ENCODE data around the gene PSMB7. TPM values are rescaled to one million over a fixed set of nuclear protein-coding genes. Genes with fewer than 3 reads are reported as not detected.

PSMB7 gene
- total RNA-seq, 5 donors from 2014 or later (not counting 1 experiment from before 2014, with no cell fraction given), result 62.6 to 75.8 (median 68.6) TPM

GRCh38 chr9:124326378-124326777 is 88.9 kb downstream of the PSMB7 start:
- no peak overlapping the region for H3K4me3 ChIP-seq (ENCODE audit: control insufficient read depth in 1 of 2, extremely low read depth in 1 of 2, low read length in 1 of 2)
- Mint-ChIP-seq H3K27ac (no peak overlapping the region), H3K9me3 (no peaks in the 10 kb centered on the region), H3K36me3 (no peaks in the 10 kb centered on the region), H3K4me1 (peaks cover 0 to 2% (median 0%) of the 10 kb centered on the region in 3 donors), H3K27me3 (no peaks in the 10 kb centered on the region), H3K4me3 (no peak overlapping the region)
- H3K27ac ChIP-seq (ENCODE audit: low read length), result no peak overlapping the region
- ChIA-PET POLR2A (no interaction called here), CTCF (no interaction called here)
- no peaks in the 10 kb centered on the region for H3K27me3 ChIP-seq (replicated peaks in 1 of 2; ENCODE audit: control insufficient read depth in 2 of 2, extremely low read depth in 1 of 2, insufficient read depth in 2 of 2, low read length in 1 of 2)
- no peaks in the 10 kb centered on the region for H3K9me3 ChIP-seq
- H3K4me1 ChIP-seq (ENCODE audit: control insufficient read depth in 1 of 2, extremely low read depth in 1 of 2, insufficient read depth in 2 of 2, low read length in 2 of 2), result peaks cover 0 to 5% of the 10 kb centered on the region in 2 experiments
- 96% methylated on average over 20 of the region's 21 CpGs for WGBS (ENCODE audit: insufficient coverage)
- H3K36me3 ChIP-seq (ENCODE audit: control insufficient read depth in 2 of 2, extremely low read depth in 1 of 2, insufficient read depth in 1 of 2, low read length in 1 of 2), result peaks cover 0 to 14% of the 10 kb centered on the region in 2 donors
- DNase-seq, result no peak
- ATAC-seq (replicated peaks in 1 of 4), result no peak

- POLR2A ChIA-PET, result no interaction called here
- no peak for DNase-seq
Observed at GRCh38 chr9:124325816-124326215, 89.4 kb downstream of the PSMB7 start.

GRCh38 chr9:124323904-124324303 is 91.3 kb downstream of the PSMB7 start:
- Histone ChIP-seq H3K4me3 (ENCODE audit: control insufficient read depth in 1 of 2, extremely low read depth in 1 of 2, low read length in 1 of 2) (no peak overlapping the region), H3K36me3 (ENCODE audit: control insufficient read depth in 2 of 2, extremely low read depth in 1 of 2, insufficient read depth in 1 of 2, low read length in 1 of 2) (peaks cover 0 to 10% of the 10 kb centered on the region in 2 donors), H3K27ac (ENCODE audit: low read length) (no peak overlapping the region), H3K4me1 (ENCODE audit: control insufficient read depth in 1 of 2, extremely low read depth in 1 of 2, insufficient read depth in 2 of 2, low read length in 2 of 2) (peaks cover 0 to 12% of the 10 kb centered on the region in 2 experiments), H3K9me3 (no peaks in the 10 kb centered on the region), H3K27me3 (replicated peaks in 1 of 2; ENCODE audit: control insufficient read depth in 2 of 2, extremely low read depth in 1 of 2, insufficient read depth in 2 of 2, low read length in 1 of 2) (peaks cover 0 to 4% of the 10 kb centered on the region in 2 experiments)
- WGBS (ENCODE audit: insufficient coverage), result 92% methylated on average over 9 of the region's 10 CpGs
- Mint-ChIP-seq H3K4me3 (no peak overlapping the region), H3K9me3 (no peaks in the 10 kb centered on the region), H3K36me3 (peaks cover 3% of the 10 kb centered on the region), H3K4me1 (peaks cover 0 to 4% (median 0%) of the 10 kb centered on the region in 3 donors), H3K27ac (no peak overlapping the region), H3K27me3 (no peaks in the 10 kb centered on the region)
- DNase-seq, result no peak
- ChIA-PET CTCF (no interaction called here), POLR2A (no interaction called here)
- ATAC-seq (replicated peaks in 1 of 4), result no peak

More at GRCh38 chr9:124325816-124326215, 89.4 kb downstream of the PSMB7 start:
- no peaks in the 10 kb centered on the region for H3K9me3 ChIP-seq
- Mint-ChIP-seq H3K27ac (no peak overlapping the region), H3K4me3 (no peak overlapping the region), H3K27me3 (no peaks in the 10 kb centered on the region), H3K9me3 (no peaks in the 10 kb centered on the region), H3K4me1 (peaks cover 0 to 2% (median 0%) of the 10 kb centered on the region in 3 donors), H3K36me3 (no peaks in the 10 kb centered on the region)
- peaks cover 0 to 15% of the 10 kb centered on the region in 2 donors for H3K36me3 ChIP-seq (ENCODE audit: control insufficient read depth in 2 of 2, extremely low read depth in 1 of 2, insufficient read depth in 1 of 2, low read length in 1 of 2)
- CTCF ChIA-PET, result no interaction called here
- peaks cover 0 to 5% of the 10 kb centered on the region in 2 experiments for H3K4me1 ChIP-seq (ENCODE audit: control insufficient read depth in 1 of 2, extremely low read depth in 1 of 2, insufficient read depth in 2 of 2, low read length in 2 of 2)
- no peak for ATAC-seq (replicated peaks in 1 of 4)
- no peak overlapping the region for H3K4me3 ChIP-seq (ENCODE audit: control insufficient read depth in 1 of 2, extremely low read depth in 1 of 2, low read length in 1 of 2)
- WGBS (ENCODE audit: insufficient coverage), result 92% methylated on average over 4 of the region's 6 CpGs
- H3K27me3 ChIP-seq (replicated peaks in 1 of 2; ENCODE audit: control insufficient read depth in 2 of 2, extremely low read depth in 1 of 2, insufficient read depth in 2 of 2, low read length in 1 of 2), result no peaks in the 10 kb centered on the region
- H3K27ac ChIP-seq (ENCODE audit: low read length), result no peak overlapping the region

GRCh38 chr9:124322618-124323432 is 92.4 kb downstream of the PSMB7 start:
- Mint-ChIP-seq H3K4me1 (peaks cover 0 to 4% (median 0%) of the 10 kb centered on the region in 3 donors), H3K36me3 (peaks cover 3% of the 10 kb centered on the region), H3K9me3 (no peaks in the 10 kb centered on the region), H3K27me3 (no peaks in the 10 kb centered on the region), H3K27ac (no peak overlapping the region), H3K4me3 (no peak overlapping the region)
- DNase-seq (no peak), ATAC-seq (replicated peaks in 1 of 4) (no peak)
- Histone ChIP-seq H3K4me1 (ENCODE audit: control insufficient read depth in 1 of 2, extremely low read depth in 1 of 2, insufficient read depth in 2 of 2, low read length in 2 of 2) (peaks cover 0 to 12% of the 10 kb centered on the region in 2 experiments), H3K27ac (ENCODE audit: low read length) (no peak overlapping the region), H3K9me3 (no peaks in the 10 kb centered on the region), H3K4me3 (ENCODE audit: control insufficient read depth in 1 of 2, extremely low read depth in 1 of 2, low read length in 1 of 2) (no peak overlapping the region), H3K36me3 (ENCODE audit: control insufficient read depth in 2 of 2, extremely low read depth in 1 of 2, insufficient read depth in 1 of 2, low read length in 1 of 2) (peaks cover 0 to 10% of the 10 kb centered on the region in 2 donors), H3K27me3 (replicated peaks in 1 of 2; ENCODE audit: control insufficient read depth in 2 of 2, extremely low read depth in 1 of 2, insufficient read depth in 2 of 2, low read length in 1 of 2) (peaks cover 0 to 4% of the 10 kb centered on the region in 2 experiments)
- ChIA-PET CTCF (no interaction called here), POLR2A (no interaction called here)
- WGBS (ENCODE audit: insufficient coverage), result 86% methylated on average over 16 of the region's 18 CpGs

GRCh38 chr9:124321935-124322334 is 93.3 kb downstream of the PSMB7 start:
- Mint-ChIP-seq H3K9me3 (no peaks in the 10 kb centered on the region), H3K27ac (no peak overlapping the region), H3K36me3 (peaks cover 8% of the 10 kb centered on the region), H3K4me1 (peaks cover 0 to 4% (median 0%) of the 10 kb centered on the region in 3 donors), H3K27me3 (no peaks in the 10 kb centered on the region), H3K4me3 (no peak overlapping the region)
- H3K9me3 ChIP-seq, result no peaks in the 10 kb centered on the region
- ChIA-PET CTCF (no interaction called here), POLR2A (no interaction called here)
- no peak overlapping the region for H3K27ac ChIP-seq (ENCODE audit: low read length)
- peaks cover 0 to 4% of the 10 kb centered on the region in 2 experiments for H3K27me3 ChIP-seq (replicated peaks in 1 of 2; ENCODE audit: control insufficient read depth in 2 of 2, extremely low read depth in 1 of 2, insufficient read depth in 2 of 2, low read length in 1 of 2)
- peaks cover 0 to 7% of the 10 kb centered on the region in 2 donors for H3K36me3 ChIP-seq (ENCODE audit: control insufficient read depth in 2 of 2, extremely low read depth in 1 of 2, insufficient read depth in 1 of 2, low read length in 1 of 2)
- H3K4me1 ChIP-seq (ENCODE audit: control insufficient read depth in 1 of 2, extremely low read depth in 1 of 2, insufficient read depth in 2 of 2, low read length in 2 of 2), result peaks cover 0 to 12% of the 10 kb centered on the region in 2 experiments
- 86% methylated on average over 3 of the region's 4 CpGs for WGBS (ENCODE audit: insufficient coverage)
- ATAC-seq (replicated peaks in 1 of 4), result no peak
- no peak overlapping the region for H3K4me3 ChIP-seq (ENCODE audit: control insufficient read depth in 1 of 2, extremely low read depth in 1 of 2, low read length in 1 of 2)
- no peak for DNase-seq

- CTCF ChIA-PET, result no interaction called here
- ATAC-seq (replicated peaks in 1 of 4) (no peak), DNase-seq (no peak)
- H3K4me1 ChIP-seq (ENCODE audit: control insufficient read depth in 1 of 2, extremely low read depth in 1 of 2, insufficient read depth in 2 of 2, low read length in 2 of 2), result peaks cover 0 to 12% of the 10 kb centered on the region in 2 experiments
- Mint-ChIP-seq H3K9me3 (no peaks in the 10 kb centered on the region), H3K36me3 (peaks cover 11% of the 10 kb centered on the region), H3K27me3 (no peaks in the 10 kb centered on the region), H3K4me1 (peaks cover 0 to 4% (median 0%) of the 10 kb centered on the region in 3 donors), H3K27ac (no peak overlapping the region), H3K4me3 (no peak overlapping the region)
- no peaks in the 10 kb centered on the region for H3K9me3 ChIP-seq
- POLR2A ChIA-PET, result no interaction called here
- H3K27ac ChIP-seq (ENCODE audit: low read length), result no peak overlapping the region
- no peak overlapping the region for H3K4me3 ChIP-seq (ENCODE audit: control insufficient read depth in 1 of 2, extremely low read depth in 1 of 2, low read length in 1 of 2)
- peaks cover 0 to 7% of the 10 kb centered on the region in 2 donors for H3K36me3 ChIP-seq (ENCODE audit: control insufficient read depth in 2 of 2, extremely low read depth in 1 of 2, insufficient read depth in 1 of 2, low read length in 1 of 2)
- 91% methylated on average over 11 of the region's 12 CpGs for WGBS (ENCODE audit: insufficient coverage)
- H3K27me3 ChIP-seq (replicated peaks in 1 of 2; ENCODE audit: control insufficient read depth in 2 of 2, extremely low read depth in 1 of 2, insufficient read depth in 2 of 2, low read length in 1 of 2), result peaks cover 0 to 4% of the 10 kb centered on the region in 2 experiments
Observed at GRCh38 chr9:124321416-124321815, 93.8 kb downstream of the PSMB7 start.

Measured in T-cell (primary cell).